Esophagus squamous epithelium (tissue), 4 donors: Measurements from ENCODE around the gene TCF15.

Experiments used
- POLR2A ChIP-seq, 4 donors: fragments of 450-650 bp; IDR thresholded peaks; one replicate each; pipeline ENCODE4 v1.6.1; 2017; ENCODE audit warnings: antibody characterized with exemption in 4 of 4, mild to moderate bottlenecking in 4 of 4, moderate library complexity in 3 of 4
- TF ChIP-seq, protein P1 (sequence below), 6 experiments: fragments of 450-650 bp in 4 of 6; fragments of 200-600 bp in 2 of 6; sonication (generic) in 2 of 6; IDR thresholded peaks; one replicate each; pipeline ENCODE4 v1.5.1; 2016 to 2019; ENCODE audit warnings: antibody characterized with exemption in 6 of 6, mild to moderate bottlenecking in 4 of 6, moderate library complexity in 4 of 6

DNA sequence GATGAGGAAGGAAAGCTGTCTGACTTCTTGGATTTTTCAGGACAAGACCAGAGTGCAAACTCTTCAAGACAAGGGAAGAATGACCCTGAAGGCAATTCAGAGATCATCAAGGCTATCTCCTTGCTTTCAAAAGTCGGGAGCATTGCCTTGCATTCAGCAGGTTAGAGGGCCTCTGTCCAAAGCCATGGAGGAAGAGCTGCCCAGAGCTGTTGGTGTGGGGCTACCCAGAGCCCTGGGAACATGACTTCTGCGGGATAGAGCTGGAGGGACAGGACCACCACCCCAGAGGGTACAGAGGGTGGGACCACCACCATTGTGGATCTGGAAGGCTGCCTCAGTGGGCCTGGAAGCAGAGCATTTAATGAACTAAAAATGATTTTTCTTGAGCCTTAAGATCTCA is 48.1 kb upstream of the TCF15 start:
- TF ChIP-seq, protein P1, sequence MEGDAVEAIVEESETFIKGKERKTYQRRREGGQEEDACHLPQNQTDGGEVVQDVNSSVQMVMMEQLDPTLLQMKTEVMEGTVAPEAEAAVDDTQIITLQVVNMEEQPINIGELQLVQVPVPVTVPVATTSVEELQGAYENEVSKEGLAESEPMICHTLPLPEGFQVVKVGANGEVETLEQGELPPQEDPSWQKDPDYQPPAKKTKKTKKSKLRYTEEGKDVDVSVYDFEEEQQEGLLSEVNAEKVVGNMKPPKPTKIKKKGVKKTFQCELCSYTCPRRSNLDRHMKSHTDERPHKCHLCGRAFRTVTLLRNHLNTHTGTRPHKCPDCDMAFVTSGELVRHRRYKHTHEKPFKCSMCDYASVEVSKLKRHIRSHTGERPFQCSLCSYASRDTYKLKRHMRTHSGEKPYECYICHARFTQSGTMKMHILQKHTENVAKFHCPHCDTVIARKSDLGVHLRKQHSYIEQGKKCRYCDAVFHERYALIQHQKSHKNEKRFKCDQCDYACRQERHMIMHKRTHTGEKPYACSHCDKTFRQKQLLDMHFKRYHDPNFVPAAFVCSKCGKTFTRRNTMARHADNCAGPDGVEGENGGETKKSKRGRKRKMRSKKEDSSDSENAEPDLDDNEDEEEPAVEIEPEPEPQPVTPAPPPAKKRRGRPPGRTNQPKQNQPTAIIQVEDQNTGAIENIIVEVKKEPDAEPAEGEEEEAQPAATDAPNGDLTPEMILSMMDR (IDR thresholded peaks at IDR 0.05): no peak
- TF ChIP-seq POLR2A (IDR thresholded peaks at IDR 0.05): no peak
